Caco-2 (cell line): ENCODE data around the gene C17orf75. TPM values are rescaled to one million over a fixed set of nuclear protein-coding genes. Genes with fewer than 3 reads are reported as not detected.

Experiments used
- BruUV-seq: library from RNA; stranded (reverse); fragments of 400-500 nt; replicated peaks from 2 replicates; lab custom pipeline; 2021; lab: Mats Ljungman, UMichigan
- CTCF ChIA-PET: fragments of 300-600 bp; sonication (Branson Sonifier 250); formaldehyde crosslinking; loops from one replicate; lab custom pipeline; 2022; ENCODE audit warnings: antibody characterized with exemption; lab: Charles Lee
- POLR2A ChIA-PET: fragments of 300-600 bp; sonication (Branson Sonifier 250); formaldehyde crosslinking; loops from one replicate; lab custom pipeline; 2022; ENCODE audit warnings: antibody characterized with exemption; lab: Charles Lee
- DNase-seq, 2 experiments: peaks; one replicate each; pipeline versions ENCODE4 v3.0.0 to v3.0.0-alpha.2; 2020 to 2022
- H3K27me3 ChIP-seq: replicated peaks from 2 replicates; pipeline ENCODE4 v1.6.0; 2011; ENCODE audit warnings: low read length; ENCODE audit not compliant: control insufficient read depth, insufficient read depth
- H3K36me3 ChIP-seq: 2 replicates; pipeline ENCODE4 v1.5.1; 2011; ENCODE audit warnings: low read length; ENCODE audit not compliant: control insufficient read depth, insufficient read depth
- H3K4me1 ChIP-seq: fragments of 250-450 bp; sonication (Bioruptor Pico); 2 replicates; pipeline ENCODE4 v1.5.1; 2020; ENCODE audit warnings: mild to moderate bottlenecking
- H3K4me3 ChIP-seq: 2 replicates; pipeline ENCODE4 v1.5.1; 2011; ENCODE audit warnings: low read depth, mild to moderate bottlenecking, control low read depth, low read length
- H3K9me3 ChIP-seq: fragments of 250-450 bp; sonication (Bioruptor Pico); 2 replicates; pipeline ENCODE4 v1.5.1; 2020; ENCODE audit warnings: mild to moderate bottlenecking, moderate library complexity
- H3K27ac Mint-ChIP-seq: one replicate; pipeline ENCODE4 v1.8.0; 2022; ENCODE audit warnings: mixed read lengths; ENCODE audit not compliant: unreplicated experiment
- H3K27me3 Mint-ChIP-seq: one replicate; pipeline ENCODE4 v1.8.0; 2022; ENCODE audit warnings: mixed read lengths; ENCODE audit not compliant: insufficient read depth, unreplicated experiment
- H3K36me3 Mint-ChIP-seq: one replicate; pipeline ENCODE4 v1.8.0; 2022; ENCODE audit warnings: mild to moderate bottlenecking, mixed read lengths; ENCODE audit not compliant: insufficient read depth, unreplicated experiment
- H3K4me1 Mint-ChIP-seq: one replicate; pipeline ENCODE4 v1.8.0; 2022; ENCODE audit warnings: low read depth, mixed read lengths; ENCODE audit not compliant: unreplicated experiment
- H3K4me3 Mint-ChIP-seq: one replicate; pipeline ENCODE4 v1.8.0; 2022; ENCODE audit warnings: mild to moderate bottlenecking, moderate library complexity, mixed read lengths; ENCODE audit not compliant: unreplicated experiment
- H3K9me3 Mint-ChIP-seq: one replicate; pipeline ENCODE4 v1.8.0; 2022; ENCODE audit warnings: mixed read lengths; ENCODE audit not compliant: unreplicated experiment
- CTCF ChIP-seq, 2 experiments: fragments of 200-600 bp in 1 of 2; IDR thresholded peaks; 1 replicate in 1 of 2; 2 replicates in 1 of 2; pipeline versions ENCODE4 v1.5.1 to v1.8.0; 2011 to 2022; ENCODE audit warnings: antibody characterized with exemption in 1 of 2, control low read depth in 1 of 2, inconsistent platforms in 1 of 2, low read depth in 1 of 2, low read length in 1 of 2, mild to moderate bottlenecking in 1 of 2, moderate library complexity in 1 of 2; ENCODE audit not compliant: insufficient read depth in 1 of 2, severe bottlenecking in 1 of 2, unreplicated experiment in 1 of 2
- intact Hi-C: fragments of 100-400 bp; cut with micrococcal nuclease; formaldehyde crosslinking; loops from one replicate; pipeline ENCODE4 v1.10.0; 2022; ENCODE audit not compliant: unreplicated experiment
- microRNA-seq: library from miRNA; unstranded; fragments of <30 nt; microRNA quantifications from one replicate; pipeline ENCODE4 v1.2.0, GENCODE V29; 2022
- total RNA-seq: library from RNA; stranded (reverse); gene quantifications from 2 replicates; pipeline ENCODE4 v1.2.3, GENCODE V29; 2022

C17orf75 gene
- total RNA-seq, 1 experiment from 2014 or later, result 26.1 TPM

- no peaks in the 10 kb centered on the region for H3K27me3 Mint-ChIP-seq
These were observed 60.9 kb downstream of the C17orf75 start for GRCh38 chr17:32281011-32281451.

GRCh38 chr17:32279891-32280716 is 61.9 kb downstream of the C17orf75 start:
- BruUV-seq, result no TSS peak
- Mint-ChIP-seq H3K9me3 (no peaks in the 10 kb centered on the region), H3K27ac (no peak overlapping the region), H3K27me3 (no peaks in the 10 kb centered on the region), H3K4me1 (no peaks in the 10 kb centered on the region), H3K4me3 (no peak overlapping the region), H3K36me3 (no peaks in the 10 kb centered on the region)
- intact Hi-C loops, result no loop called here
- DNase-seq, result no peak
- ChIA-PET POLR2A (no interaction called here), CTCF (no interaction called here)
- no peak overlapping the region for H3K4me3 ChIP-seq
- H3K9me3 ChIP-seq, result no peaks in the 10 kb centered on the region
- TF ChIP-seq CTCF (IDR thresholded peaks at IDR 0.05; ENCODE audit: insufficient read depth in 1 of 2, low read depth in 1 of 2, low read length in 1 of 2, severe bottlenecking in 1 of 2, unreplicated experiment in 1 of 2), result no peak
- no peaks in the 10 kb centered on the region for H3K36me3 ChIP-seq
- H3K27me3 ChIP-seq, result no peaks in the 10 kb centered on the region
- no peaks in the 10 kb centered on the region for H3K4me1 ChIP-seq

More at GRCh38 chr17:32281011-32281451, 60.9 kb downstream of the C17orf75 start:
- H3K4me1 ChIP-seq, result no peaks in the 10 kb centered on the region
- no peak for TF ChIP-seq CTCF (IDR thresholded peaks at IDR 0.05; ENCODE audit: insufficient read depth in 1 of 2, low read depth in 1 of 2, low read length in 1 of 2, severe bottlenecking in 1 of 2, unreplicated experiment in 1 of 2)
- Mint-ChIP-seq H3K9me3 (no peaks in the 10 kb centered on the region), H3K4me3 (no peak overlapping the region), H3K36me3 (no peaks in the 10 kb centered on the region), H3K27ac (no peak overlapping the region), H3K4me1 (no peaks in the 10 kb centered on the region)
- ChIA-PET CTCF (no interaction called here), POLR2A (no interaction called here)
- no peaks in the 10 kb centered on the region for H3K27me3 ChIP-seq
- no peaks in the 10 kb centered on the region for H3K9me3 ChIP-seq
- no peaks in the 10 kb centered on the region for H3K36me3 ChIP-seq
- intact Hi-C loops, result no loop called here
- DNase-seq, result no peak
- no TSS peak for BruUV-seq
- no peak overlapping the region for H3K4me3 ChIP-seq

- no peaks in the 10 kb centered on the region for H3K27me3 ChIP-seq
- ChIA-PET CTCF (no interaction called here), POLR2A (no interaction called here)
- no peaks in the 10 kb centered on the region for H3K4me1 ChIP-seq
- H3K27me3 Mint-ChIP-seq, result no peaks in the 10 kb centered on the region
- H3K4me3 ChIP-seq, result no peak overlapping the region
- no peak overlapping the region for H3K27ac Mint-ChIP-seq
- H3K4me1 Mint-ChIP-seq, result no peaks in the 10 kb centered on the region
- H3K4me3 Mint-ChIP-seq, result no peak overlapping the region
- intact Hi-C loops, result no loop called here
- no peak for DNase-seq
- H3K9me3 Mint-ChIP-seq, result no peaks in the 10 kb centered on the region
- no TSS peak for BruUV-seq
- H3K9me3 ChIP-seq, result no peaks in the 10 kb centered on the region
- no peaks in the 10 kb centered on the region for H3K36me3 Mint-ChIP-seq
- TF ChIP-seq CTCF (IDR thresholded peaks at IDR 0.05; ENCODE audit: insufficient read depth in 1 of 2, low read depth in 1 of 2, low read length in 1 of 2, severe bottlenecking in 1 of 2, unreplicated experiment in 1 of 2), result no peak
- H3K36me3 ChIP-seq, result no peaks in the 10 kb centered on the region
These were observed 63.2 kb downstream of the C17orf75 start for GRCh38 chr17:32278815-32279214.

Small RNA genes lying within 50 kb of the gene (microRNA-seq; reads per million reads assigned to microRNA genes)
- 0.56 reads per million for gene MIR632

Other genes starting within 250 kb of the C17orf75 start
- gene RHOT1, start 199.7 kb downstream of the C17orf75 start, total RNA-seq, result 31.8 and 33.3 TPM in 2 replicates
- 0.09 TPM in 1 of 2 replicates, not detected in the other for gene RHBDL3, start 76.3 kb downstream of the C17orf75 start, total RNA-seq
- 211 and 213 TPM in 2 replicates for gene ZNF207, start 8.0 kb upstream of the C17orf75 start, total RNA-seq
- gene PSMD11, start 102.3 kb upstream of the C17orf75 start, total RNA-seq, result 198 and 208 TPM in 2 replicates
- gene CDK5R1, start 144.8 kb upstream of the C17orf75 start, total RNA-seq, result 6.6 and 7.3 TPM in 2 replicates